HG03045 (cell line): Measurements from ENCODE around the gene OR56A1.
"Not testable (repeated sequence)": the region's sequence is repeated elsewhere in the genome, so short reads cannot be mapped to it uniquely, and the experiment has no call there.

Experiments used
- ATAC-seq: cut with Tn5 transposase; IDR thresholded peaks from one replicate; pipeline ENCODE4 v1.9.1; 2021; ENCODE audit warnings: mild to moderate bottlenecking, moderate library complexity; ENCODE audit not compliant: unreplicated experiment

Gene OR56A1

GRCh38 chr11:6030708-6031405 is at the start of gene OR56A1:
Gene OR56A1, minus strand, starts transcription at chr11:6030758. Its CDS starts 3,066 bp downstream, at chr11:6027692.
- no peak for ATAC-seq

- ATAC-seq = no peak
These were observed 48.9 kb upstream of the OR56A1 start for GRCh38 chr11:6079463-6079862.

- no peak for ATAC-seq
These were observed 47.2 kb upstream of the OR56A1 start for GRCh38 chr11:6077723-6078122.

GRCh38 chr11:6076443-6076842 is 45.9 kb upstream of the OR56A1 start:
- ATAC-seq = not testable (repeated sequence)

- no peak for ATAC-seq
These were observed 36.9 kb upstream of the OR56A1 start for GRCh38 chr11:6067502-6067901.

GRCh38 chr11:6062691-6063358 is 32.3 kb upstream of the OR56A1 start:
- no peak for ATAC-seq

GRCh38 chr11:6061475-6061874 is 30.9 kb upstream of the OR56A1 start:
- ATAC-seq = no peak

GRCh38 chr11:6057452-6057851 is 26.9 kb upstream of the OR56A1 start:
- no peak for ATAC-seq

GRCh38 chr11:6055569-6055968 is 25.0 kb upstream of the OR56A1 start:
- ATAC-seq = no peak

- ATAC-seq = no peak
These were observed 21.8 kb upstream of the OR56A1 start for GRCh38 chr11:6052374-6052773.

- ATAC-seq = no peak
These were observed 10.3 kb upstream of the OR56A1 start for GRCh38 chr11:6040874-6041273.

GRCh38 chr11:6027501-6027900 is 3.1 kb downstream of the OR56A1 start:
- ATAC-seq = no peak

GRCh38 chr11:6025056-6025455 is 5.5 kb downstream of the OR56A1 start:
- ATAC-seq = no peak

- no peak for ATAC-seq
These were observed 7.6 kb downstream of the OR56A1 start for GRCh38 chr11:6022956-6023355.

- no peak for ATAC-seq
These were observed 17.5 kb downstream of the OR56A1 start for GRCh38 chr11:6013042-6013441.

- ATAC-seq = no peak
These were observed 18.4 kb downstream of the OR56A1 start for GRCh38 chr11:6012035-6012668.

GRCh38 chr11:6006846-6007245 is 23.7 kb downstream of the OR56A1 start, which contains the start of gene OR56A4:
Gene OR56A4, minus strand, starts transcription at chr11:6006946. Its CDS starts 3,954 bp downstream, at chr11:6002992.
- no peak for ATAC-seq

GRCh38 chr11:6006395-6006794 is 24.2 kb downstream of the OR56A1 start:
- no peak for ATAC-seq

GRCh38 chr11:6002202-6002699 is 28.3 kb downstream of the OR56A1 start:
- no peak for ATAC-seq

GRCh38 chr11:5994791-5995190 is 35.8 kb downstream of the OR56A1 start:
- ATAC-seq = no peak

- ATAC-seq = no peak
These were observed 37.8 kb downstream of the OR56A1 start for GRCh38 chr11:5992604-5993251.
